Right lung (tissue), 5 donors: ENCODE results near the gene CENPX. TPM values are rescaled to one million over a fixed set of nuclear protein-coding genes. Genes with fewer than 3 reads are reported as not detected.

Experiments
- DNase-seq, 2 donors: peaks; one replicate each; pipeline ENCODE4 v3.0.0-alpha.2; 2013
- polyA plus RNA-seq, 5 donors: library from polyadenylated mRNA; unstranded; fragments of 120-200 nt; gene quantifications; one replicate each; pipeline versions ENCODE4 v1.2.1 to v1.2.3, GENCODE V29; 2013; ENCODE audit warnings: inconsistent platforms in 1 of 5, low replicate concordance in 1 of 5; ENCODE audit not compliant: insufficient read length in 5 of 5, insufficient read depth in 1 of 5

Gene CENPX
- polyA plus RNA-seq, 5 donors: 43.6 to 68.6 (median 50.9) TPM

DNA sequence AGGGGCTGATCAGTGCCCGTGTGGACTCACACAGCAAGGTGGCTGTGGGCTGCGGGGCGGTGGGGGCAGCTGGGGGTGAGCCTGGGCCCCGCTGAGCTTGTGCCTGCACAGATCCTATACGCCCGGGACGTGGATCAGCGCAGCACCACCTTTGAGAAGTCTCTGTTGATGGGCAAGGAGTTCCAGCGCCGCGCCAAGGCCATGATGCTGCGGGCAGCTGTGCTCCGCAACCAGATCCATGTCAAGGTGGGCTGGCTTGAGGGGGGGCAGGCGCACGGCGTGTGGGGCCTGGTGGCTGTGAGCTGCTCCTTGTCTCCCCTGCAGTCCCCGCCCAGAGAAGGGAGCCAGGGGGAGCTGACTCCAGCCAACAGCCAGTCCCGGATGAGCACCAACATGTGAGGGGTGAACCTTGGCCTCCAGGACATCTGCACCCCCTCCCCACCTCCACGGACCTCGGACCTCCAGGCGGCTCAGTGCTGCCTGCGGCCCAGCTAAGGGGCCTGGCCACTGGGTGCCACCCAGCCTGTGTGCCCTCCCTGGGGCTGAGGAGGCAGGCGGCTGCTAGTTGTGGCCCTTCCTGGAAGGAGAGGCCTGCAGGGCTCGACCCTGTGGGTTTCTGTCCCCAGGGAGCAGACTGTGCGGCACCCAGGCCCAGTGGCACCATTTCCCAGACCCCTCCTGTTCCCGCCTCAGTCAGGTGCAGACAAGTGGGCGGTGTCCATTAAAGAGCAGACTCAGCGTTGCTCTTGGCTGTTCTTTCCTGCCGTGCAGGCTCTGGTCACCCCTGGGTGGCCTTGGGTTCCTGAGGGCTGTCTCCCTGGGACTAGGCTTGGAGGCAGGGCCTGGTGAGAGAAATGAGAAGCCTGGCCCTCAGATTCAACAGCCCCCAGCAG, 34.3 kb upstream of the CENPX start:
- DNase-seq: no peak

DNA sequence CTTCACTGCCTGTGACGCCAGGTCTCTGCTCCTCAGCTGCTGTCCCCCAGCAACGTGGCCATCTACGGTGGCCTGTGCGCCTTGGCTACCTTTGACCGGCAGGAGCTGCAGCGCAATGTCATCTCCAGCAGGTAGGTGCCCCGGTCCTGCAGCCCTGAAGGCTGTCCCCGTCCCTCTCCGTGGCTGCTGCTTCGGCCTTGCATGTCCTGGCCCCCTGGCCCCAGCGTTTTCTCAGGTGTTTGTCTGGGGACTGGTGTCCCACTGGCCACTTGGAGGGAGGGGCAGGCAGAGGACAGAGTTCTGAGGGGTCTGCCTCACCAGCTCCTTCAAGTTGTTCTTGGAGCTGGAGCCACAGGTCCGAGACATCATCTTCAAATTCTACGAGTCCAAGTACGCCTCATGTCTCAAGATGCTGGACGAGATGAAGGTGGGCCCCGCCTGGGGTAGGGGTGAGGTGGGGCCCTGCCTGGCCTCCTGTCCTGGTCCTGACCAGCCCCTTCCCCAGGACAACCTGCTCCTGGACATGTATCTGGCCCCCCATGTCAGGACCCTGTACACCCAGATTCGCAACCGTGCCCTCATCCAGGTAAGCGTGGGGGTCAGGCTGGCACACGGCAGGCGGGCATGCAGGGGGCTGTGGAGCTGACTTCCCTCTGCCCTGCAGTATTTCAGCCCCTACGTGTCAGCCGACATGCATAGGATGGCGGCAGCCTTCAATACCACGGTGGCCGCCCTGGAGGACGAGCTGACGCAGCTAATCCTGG, 33.5 kb upstream of the CENPX start:
- no peak for DNase-seq

DNA sequence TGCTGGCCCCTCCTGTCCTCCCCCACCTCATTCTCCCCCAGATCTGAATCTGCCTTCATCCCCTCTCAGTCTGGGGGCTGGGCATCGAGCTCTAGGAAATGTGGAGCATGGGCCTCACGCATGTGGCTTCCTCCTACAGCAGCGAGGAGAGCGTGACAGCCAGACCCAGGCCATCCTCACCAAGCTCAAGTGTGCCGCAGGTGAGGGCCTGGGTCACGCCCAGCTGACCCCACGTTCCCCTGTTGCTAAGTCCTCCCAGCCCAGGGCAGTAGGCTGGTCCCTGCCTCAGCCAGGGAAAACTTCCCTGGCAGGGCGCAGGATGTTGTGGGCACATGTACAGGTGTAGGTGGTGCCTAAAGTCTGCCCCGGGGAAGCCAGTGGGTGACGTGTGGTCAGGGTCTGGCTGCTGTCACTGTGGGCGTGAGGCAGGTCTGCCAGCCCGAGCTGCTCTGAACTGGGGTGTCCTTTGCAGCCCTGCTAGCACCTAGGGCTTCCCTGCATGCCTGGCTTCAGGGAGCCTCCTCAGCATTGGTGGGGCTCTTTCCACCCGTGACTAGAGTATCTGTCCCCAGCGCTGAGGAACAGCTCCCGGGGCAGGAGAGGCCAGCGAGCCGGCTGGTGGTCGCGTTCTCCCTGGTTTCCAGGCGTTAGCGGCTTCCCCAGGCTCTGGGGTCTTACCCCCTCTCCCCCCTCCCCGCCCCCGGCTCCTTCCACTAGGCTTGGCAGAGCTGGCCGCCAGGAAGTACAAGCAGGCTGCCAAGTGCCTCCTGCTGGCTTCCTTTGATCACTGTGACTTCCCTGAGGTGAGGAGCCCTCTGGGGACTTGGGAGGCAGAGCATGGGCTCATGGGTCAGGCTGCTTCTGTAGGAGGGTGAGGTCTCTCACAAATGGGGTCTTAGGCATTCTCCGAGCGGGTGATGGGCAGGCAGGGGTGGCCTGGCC, 32.6 kb upstream of the CENPX start:
- no peak for DNase-seq

DNA sequence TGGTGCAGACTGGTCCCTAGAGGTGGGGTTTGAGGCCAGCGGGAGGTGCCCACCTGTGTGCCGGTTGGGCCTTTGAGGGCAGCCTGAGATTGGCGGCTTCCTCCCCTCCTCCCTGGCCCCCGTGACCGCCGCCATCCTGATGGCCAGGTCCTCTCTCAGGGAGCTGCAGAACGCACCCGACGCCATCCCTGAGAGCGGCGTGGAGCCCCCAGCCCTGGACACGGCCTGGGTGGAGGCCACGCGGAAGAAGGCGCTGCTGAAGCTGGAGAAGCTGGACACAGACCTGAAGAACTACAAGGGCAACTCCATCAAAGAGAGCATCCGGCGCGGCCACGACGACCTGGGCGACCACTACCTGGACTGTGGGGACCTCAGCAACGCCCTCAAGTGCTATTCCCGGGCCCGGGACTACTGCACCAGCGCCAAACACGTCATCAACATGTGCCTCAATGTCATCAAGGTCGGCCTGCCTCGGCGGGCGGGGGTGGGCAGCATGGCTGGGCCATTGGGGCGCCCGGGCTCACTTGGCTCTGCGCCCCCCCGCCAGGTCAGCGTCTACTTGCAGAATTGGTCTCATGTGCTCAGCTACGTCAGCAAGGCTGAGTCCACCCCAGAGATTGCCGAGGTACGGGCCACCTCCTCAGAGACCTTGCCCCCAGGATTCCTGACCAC, 31.8 kb upstream of the CENPX start:
- DNase-seq: no peak

DNA sequence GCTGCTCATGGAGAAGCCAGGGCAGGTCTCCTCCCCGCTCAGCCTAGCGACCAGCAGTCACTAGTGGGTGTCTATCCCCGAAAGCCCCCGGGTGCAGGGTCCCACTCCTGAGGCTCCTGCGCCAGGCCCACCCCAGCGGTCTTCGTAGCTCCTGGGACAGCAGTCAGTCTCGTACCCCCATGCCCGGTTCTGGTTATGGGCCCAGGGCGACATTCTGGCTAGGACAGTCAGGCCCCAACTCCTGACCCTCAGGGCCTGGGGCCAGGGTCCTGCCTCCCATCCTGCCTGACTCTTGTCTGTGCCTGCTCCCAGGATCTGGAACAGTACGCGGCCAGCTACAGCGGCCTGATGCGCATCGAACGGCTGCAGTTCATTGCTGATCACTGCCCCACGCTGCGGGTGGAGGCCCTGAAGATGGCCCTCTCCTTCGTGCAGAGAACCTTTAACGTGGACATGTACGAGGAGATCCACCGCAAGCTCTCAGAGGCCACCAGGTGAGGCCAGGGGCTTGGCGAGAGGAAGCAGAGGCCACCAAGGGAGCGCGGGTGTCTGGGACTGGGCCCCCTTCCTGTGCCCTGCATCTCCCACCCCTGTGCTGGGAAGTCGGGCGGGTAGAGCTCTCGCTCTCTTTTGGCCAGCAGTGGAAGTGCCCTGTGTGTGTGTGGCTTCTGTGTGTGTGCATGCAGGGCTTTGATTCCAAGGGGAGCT, 31.0 kb upstream of the CENPX start:
- no peak for DNase-seq

DNA sequence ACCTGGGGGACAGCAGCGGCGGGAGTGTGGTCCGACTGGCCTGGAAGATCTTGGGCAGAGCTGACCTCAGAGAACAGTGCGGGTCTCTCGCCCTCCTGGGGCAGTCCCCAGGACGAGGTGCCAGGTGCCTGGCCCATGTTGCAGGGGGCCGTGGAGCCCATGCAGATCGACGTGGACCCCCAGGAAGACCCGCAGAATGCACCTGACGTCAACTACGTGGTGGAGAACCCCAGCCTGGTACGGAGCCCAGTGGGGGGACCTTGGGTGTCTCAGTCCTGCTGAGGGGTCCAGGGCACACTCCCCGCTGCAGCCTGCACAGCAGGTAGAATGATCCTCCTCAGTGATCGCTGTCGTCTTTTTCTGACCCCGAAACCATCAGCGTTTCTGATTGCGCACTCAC, 30.5 kb upstream of the CENPX start:
- DNase-seq: no peak

DNA sequence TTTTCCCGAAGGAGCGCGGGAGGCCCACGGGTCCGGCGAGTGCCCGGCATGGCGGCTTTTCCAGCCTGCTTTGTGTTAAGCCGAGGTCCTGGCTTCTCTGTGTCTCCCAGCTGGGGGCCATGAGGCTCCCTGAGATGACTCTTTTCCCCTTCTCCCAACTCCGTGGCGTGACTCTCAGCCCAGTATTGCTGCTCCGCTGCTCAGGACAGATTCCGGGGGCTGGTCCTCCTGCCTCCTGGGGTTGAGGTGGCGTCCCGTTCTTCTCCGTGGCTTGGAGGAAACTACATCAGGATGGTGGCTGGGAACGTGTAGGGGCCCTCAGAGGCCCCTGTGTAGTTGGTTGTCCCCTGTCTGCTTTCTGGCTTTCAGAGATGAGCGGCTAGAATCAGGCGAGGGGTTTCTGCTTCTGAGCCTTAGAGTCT, 30.0 kb upstream of the CENPX start:
- no peak for DNase-seq

DNA sequence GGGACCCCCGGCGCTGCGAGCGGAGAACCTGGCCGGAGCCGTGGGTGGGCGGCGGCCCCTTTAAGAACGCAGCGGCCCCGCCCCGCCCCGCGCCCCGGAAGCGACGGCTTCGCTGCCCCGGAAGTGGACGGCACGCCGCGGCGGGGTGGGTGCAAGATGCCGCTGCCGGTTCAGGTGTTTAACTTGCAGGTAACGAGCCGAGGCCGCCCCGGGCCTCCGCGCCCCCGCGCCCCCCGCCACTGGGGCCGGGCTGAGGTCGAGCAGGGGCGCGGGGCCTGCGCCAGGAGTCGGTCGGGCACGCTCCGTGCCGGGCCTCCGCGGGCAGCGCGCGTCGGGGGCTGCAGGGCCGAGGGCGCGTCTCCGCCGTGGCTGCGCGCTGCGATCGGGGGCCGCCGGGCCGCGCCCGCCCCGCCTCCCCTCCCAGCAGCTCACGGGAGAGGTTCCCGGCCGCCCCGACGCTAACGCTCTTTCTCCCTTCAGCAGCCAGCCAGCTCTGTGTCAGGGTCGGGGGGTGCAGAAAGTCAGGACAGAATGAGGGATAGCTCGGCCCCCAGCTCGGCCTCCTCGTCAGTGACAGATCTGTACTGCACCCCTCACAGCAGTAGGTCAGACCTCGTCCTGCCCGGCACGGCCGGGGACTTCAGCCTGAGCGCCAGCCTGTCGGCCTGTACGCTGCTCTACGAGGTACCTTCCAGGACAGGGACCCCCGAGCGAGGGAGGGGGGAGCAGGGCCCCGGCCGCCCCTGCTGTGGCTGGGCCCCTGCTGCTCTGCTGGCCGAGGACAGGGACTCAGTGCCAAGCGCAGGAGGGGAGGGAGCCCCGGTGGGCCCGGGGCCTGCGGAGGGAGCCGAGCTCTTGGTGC, 29.3 kb upstream of the CENPX start, which contains the start of the genes GPS1 and RFNG:
TSS of gene GPS1 (plus strand) at position 123 of the 862 bp plus-strand sequence. CDS start at position 157, 34 bp downstream.
TSS of gene RFNG (minus strand) at position 36 of the 862 bp plus-strand sequence. CDS start 45 bp downstream, outside the sequence.
- peak in 1 of 2 donors; percentile 42 for DNase-seq

DNA sequence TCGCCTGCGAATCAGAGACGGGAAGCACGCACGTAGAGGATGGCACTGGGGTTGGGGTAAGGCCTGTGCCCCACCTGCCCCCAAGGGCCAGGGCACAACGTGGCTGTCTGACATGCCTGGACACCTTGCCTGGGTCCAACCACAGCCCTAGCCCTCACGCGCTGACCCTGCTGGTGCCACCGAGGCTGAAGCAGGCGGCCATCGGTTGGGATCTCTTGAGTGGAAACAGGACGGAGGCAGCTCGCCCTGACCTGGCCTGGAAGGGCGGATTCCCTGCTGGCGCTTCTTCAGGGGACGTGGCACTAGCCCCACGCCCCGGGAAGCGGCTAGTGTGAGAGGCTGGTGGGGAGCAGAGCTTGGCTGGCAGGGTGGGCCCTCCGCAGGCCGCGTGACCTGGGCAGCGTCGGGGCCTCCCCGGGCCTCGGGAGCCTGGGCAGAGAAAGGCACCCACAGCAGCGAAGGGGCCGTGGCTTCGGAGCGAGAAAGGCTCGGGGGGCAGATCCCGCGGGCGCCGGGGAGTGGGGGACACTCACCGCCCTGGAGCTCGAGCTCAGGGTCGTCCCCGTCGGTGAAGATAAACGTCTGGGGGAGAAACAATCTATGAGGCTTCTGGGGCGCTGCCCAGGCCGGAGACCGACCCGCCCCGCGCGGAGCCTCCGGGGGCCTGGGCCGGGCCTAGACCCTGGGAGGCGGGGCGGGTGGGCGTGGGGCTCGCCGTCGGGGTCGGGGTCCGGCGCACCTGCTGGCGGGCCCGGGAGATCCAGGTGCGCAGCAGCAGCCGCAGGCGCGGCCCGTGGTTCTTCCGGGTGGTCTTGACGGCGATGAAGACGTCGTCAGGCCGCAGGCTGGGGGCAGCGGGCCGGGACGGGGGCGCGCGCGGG, 28.3 kb upstream of the CENPX start:
- DNase-seq: no peak

DNA sequence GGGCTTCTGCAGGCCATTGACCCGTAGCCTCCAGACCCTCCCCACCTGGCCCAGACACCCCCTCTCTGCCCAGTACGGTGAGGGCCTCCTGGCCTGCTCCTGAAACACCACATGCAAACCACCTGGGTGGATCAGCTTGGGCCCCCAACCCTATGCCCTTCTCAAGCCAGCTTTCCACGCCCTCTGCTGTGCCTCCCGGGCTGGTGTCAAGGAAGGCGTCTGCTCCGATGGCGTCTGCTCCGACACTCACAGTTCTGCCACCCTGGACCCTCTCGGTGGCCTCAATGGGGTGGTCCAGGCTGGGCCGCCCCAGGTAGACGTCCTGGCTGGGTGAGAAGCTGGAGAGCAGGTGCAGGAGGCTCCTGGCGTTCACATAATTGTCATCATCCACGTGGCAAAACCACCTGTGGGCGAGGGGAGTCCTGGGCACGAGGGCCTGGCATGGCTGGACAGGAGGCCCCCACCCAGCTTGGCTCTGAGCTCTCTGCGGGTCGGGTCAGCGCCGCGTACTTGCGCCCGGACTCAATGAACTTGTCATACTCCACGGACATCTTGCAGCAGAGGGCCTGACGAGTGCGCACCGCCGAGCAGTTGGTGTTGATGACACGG, 27.6 kb upstream of the CENPX start:
- DNase-seq: no peak

DNA sequence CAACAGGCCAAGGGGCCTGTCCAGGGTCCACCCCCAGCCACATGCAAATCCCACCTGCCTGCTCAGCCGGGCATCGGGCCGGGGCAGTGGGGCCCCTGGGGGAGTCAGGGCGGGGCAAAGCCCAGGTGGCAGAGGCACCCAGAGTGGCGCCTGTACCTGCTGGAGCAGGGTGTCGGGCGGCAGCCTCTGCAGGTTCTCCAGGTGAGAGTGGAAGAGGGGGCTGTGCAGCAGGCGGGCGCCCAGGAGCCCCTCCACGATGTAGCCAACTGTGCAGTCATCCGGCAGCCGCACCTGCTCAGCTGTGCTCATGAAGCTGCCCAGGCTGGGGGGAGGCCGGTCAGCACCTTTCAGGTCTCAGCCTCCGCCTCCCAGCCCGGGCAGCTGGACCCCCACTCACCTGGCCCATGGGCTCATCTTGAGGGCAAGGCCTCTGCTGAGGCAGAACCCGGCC, 26.9 kb upstream of the CENPX start:
- DNase-seq: no peak

DNA sequence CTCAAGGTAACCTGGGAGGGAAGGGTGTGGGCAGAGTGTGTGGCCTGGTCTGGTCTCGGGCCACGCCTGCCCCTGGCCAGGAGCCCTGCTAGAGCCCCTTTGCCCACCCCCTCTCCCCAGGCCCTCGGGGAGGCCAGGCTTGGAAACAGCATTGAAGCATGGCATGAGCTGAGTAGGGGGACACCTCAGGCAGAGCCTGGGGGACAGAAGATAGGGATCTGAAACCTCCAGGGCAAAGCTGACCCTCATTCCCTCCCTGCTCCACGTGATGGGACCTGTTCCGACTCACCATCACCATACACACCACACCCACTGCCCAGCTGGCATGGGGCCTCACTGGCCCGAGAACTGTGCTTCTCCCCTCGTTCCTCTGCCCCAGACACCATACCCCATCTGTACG, 26.4 kb upstream of the CENPX start:
- no peak for DNase-seq

DNA sequence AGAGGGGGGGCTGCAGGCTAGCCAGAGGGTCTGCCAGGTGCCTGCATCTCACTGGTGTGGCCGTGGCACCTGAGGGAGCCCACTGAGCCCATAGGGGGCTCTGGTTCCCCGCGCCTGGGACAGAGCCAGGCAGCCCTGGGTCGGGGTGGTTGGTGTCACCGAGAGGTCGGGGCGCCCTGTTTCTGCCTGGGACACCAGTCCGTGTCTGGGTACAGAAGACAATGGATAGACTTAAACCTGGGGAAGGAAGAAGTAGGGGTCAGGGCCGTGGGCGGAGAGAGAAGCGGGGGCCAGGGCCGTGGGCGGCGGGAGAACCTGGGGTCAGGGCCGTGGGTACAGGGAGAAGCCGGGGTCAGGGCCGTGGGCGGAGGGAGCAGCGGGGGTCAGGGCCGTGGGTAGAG, 25.9 kb upstream of the CENPX start:
- no peak for DNase-seq

DNA sequence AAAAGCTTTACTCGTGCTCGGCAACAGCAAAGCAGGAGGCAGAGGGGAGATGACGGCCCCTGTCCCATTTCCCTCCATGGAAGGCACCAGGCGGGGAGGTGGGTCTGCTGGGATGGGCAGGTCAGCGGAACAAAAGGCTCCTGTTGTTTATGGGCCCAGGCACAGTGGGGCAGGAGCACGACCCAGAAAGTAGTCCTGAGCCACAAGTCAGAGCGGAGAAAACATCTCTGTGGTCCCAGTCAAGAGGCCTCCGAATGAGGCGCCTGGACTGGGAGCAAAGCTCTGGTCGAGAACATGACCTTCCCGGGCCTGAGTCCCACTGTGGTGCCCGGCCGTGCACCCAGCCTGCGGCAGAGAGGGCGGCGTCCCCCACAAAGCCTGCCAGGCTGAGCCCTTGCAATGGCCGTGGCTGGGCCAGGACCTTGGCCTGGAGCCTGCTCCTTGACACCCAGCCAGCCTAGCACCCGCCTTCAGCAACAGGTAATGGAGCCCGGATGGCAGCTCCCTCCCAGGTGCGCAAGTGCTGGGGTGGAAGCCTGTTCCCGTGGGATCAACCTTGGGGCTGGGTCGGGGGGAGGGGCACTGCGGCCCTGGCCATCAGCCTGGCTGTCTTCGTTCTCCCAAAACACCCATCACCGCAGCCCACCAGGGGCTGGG, 25.4 kb upstream of the CENPX start:
- DNase-seq: no peak

DNA sequence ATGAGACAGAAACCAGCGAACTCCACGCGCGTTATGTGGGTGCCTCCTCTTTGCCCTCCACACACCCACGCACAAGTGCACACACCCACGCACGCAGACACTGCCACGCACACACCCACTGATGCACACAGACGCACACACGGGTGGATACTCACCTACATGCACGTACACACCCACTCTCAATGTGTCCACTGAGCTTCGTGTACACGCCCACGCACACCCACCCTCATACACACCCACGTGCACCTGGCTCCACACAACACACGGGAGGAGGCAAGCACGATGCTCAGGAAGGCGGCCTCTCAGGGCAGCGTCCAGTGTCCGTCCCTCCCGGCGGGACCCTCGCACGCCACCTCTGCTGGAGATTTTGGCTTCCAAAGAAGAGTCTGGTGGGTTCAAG, 24.7 kb upstream of the CENPX start:
- no peak for DNase-seq

DNA sequence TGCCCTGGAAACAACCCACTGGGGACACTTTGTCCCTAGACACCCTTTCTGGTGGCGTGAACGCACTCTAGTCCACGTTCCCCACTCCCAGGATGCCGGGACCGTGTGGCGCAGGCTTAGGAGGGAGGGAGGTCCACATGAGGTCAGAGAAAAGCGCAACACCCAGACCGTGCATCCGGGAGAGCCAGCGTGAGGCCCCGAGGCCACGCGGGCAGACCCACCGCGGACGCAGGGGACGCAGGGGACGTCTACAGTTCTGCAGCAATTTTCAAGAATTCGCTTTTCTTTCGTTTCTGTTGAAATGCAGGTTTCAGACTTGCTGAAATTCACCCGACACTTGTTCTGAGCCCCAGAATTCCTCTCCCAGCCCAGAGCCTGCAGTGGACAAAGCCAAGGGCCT, 24.2 kb upstream of the CENPX start:
- no peak for DNase-seq

DNA sequence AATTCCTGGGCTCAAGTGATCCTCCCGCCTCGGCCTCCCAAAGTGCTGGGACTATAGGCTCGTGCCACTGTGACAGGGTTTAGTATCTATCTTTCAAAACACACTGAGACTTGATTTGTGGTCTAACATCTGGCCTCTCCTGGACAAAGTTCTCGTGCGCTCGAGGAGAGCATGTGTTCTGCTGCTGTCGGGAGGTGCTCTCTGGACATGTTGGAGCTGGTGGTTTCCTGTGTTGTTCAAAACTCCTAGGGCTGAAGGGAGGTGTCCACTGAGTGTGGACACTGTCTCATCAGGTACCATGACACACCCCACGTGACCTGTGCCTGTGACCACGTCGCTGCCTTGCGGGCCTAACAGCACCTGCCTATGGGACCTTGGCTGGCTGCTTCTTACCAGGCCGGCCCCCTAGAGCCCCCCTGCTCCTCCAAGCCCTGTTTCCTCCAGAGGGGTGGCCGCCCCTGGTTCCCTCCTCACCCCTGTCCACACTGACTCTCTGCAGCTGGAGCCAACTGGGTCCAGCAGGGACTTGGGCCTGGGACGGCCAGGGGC, 23.3 kb upstream of the CENPX start:
- DNase-seq: no peak
